A549 (cell line): ENCODE results near the gene AJAP1.

Experiments
- EP300 ChIP-seq, 2 experiments: fragments of >200 bp; sonication (Bioruptor Twin); formaldehyde crosslinking; IDR thresholded peaks; 2 replicates in 1 of 2; 3 replicates in 1 of 2; pipeline ENCODE4 v1.6.1; 2016 to 2017
- FOXS1 ChIP-seq: fragments of 250-450 bp; sonication (Bioruptor Pico); IDR thresholded peaks from 2 replicates; pipeline ENCODE4 v1.5.0; 2020; ENCODE audit warnings: mild to moderate bottlenecking, moderate library complexity
- GATA3 ChIP-seq: IDR thresholded peaks from 2 replicates; pipeline ENCODE4 v1.6.1; 2012; ENCODE audit warnings: borderline replicate concordance
- HOXA7 ChIP-seq: fragments of 250-450 bp; sonication (Bioruptor Pico); IDR thresholded peaks from 2 replicates; pipeline ENCODE4 v1.5.0; 2020; ENCODE audit warnings: mild to moderate bottlenecking, moderate library complexity
- JUN ChIP-seq, 2 experiments: fragments of >200 bp; sonication (Bioruptor Twin); formaldehyde crosslinking; IDR thresholded peaks; 2 replicates in 1 of 2; 3 replicates in 1 of 2; pipeline ENCODE4 v1.6.1; 2016 to 2017
- MAX ChIP-seq: IDR thresholded peaks from 2 replicates; pipeline ENCODE4 v1.6.1; 2012
- MYC ChIP-seq: IDR thresholded peaks from 2 replicates; pipeline ENCODE4 v1.6.1; 2012; ENCODE audit warnings: mild to moderate bottlenecking, inconsistent platforms, low read length, improper control_type of control experiment, borderline replicate concordance
- NFE2L2 ChIP-seq: fragments of 150-350 bp; conservative IDR thresholded peaks from 2 replicates; pipeline ENCODE4 v1.6.1; 2014; ENCODE audit warnings: low read length
- POLR2A ChIP-seq: IDR thresholded peaks from 2 replicates; pipeline ENCODE4 v1.6.1; 2012; ENCODE audit warnings: mild to moderate bottlenecking, low read length
- RAD21 ChIP-seq, 2 experiments: fragments of >200 bp in 1 of 2; sonication (Bioruptor Twin) in 1 of 2; formaldehyde crosslinking in 1 of 2; IDR thresholded peaks in 1 of 2; conservative IDR thresholded peaks in 1 of 2; 2 replicates in 1 of 2; 3 replicates in 1 of 2; pipeline ENCODE4 v1.6.1; 2012 to 2018; ENCODE audit warnings: inconsistent platforms in 1 of 2
- RFX5 ChIP-seq: fragments of 450-650 bp; IDR thresholded peaks from 2 replicates; pipeline ENCODE4 v1.7.1; 2014; ENCODE audit warnings: antibody characterized with exemption, mild to moderate bottlenecking, moderate library complexity
- TP53 ChIP-seq: fragments of 250-450 bp; sonication (Bioruptor Pico); IDR thresholded peaks from 2 replicates; pipeline ENCODE4 v1.5.0; 2021; ENCODE audit warnings: mild to moderate bottlenecking, moderate library complexity
- TF ChIP-seq, protein P1 (sequence below): fragments of >200 bp; sonication (Bioruptor Twin); formaldehyde crosslinking; IDR thresholded peaks from 3 replicates; pipeline ENCODE4 v1.5.1; 2016
- TF ChIP-seq, protein P2 (sequence below): fragments of >200 bp; sonication (Bioruptor Twin); formaldehyde crosslinking; IDR thresholded peaks from 2 replicates; pipeline ENCODE4 v1.6.1; 2016

- TF ChIP-seq, protein P1, sequence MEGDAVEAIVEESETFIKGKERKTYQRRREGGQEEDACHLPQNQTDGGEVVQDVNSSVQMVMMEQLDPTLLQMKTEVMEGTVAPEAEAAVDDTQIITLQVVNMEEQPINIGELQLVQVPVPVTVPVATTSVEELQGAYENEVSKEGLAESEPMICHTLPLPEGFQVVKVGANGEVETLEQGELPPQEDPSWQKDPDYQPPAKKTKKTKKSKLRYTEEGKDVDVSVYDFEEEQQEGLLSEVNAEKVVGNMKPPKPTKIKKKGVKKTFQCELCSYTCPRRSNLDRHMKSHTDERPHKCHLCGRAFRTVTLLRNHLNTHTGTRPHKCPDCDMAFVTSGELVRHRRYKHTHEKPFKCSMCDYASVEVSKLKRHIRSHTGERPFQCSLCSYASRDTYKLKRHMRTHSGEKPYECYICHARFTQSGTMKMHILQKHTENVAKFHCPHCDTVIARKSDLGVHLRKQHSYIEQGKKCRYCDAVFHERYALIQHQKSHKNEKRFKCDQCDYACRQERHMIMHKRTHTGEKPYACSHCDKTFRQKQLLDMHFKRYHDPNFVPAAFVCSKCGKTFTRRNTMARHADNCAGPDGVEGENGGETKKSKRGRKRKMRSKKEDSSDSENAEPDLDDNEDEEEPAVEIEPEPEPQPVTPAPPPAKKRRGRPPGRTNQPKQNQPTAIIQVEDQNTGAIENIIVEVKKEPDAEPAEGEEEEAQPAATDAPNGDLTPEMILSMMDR = no peak
- no peak for TF ChIP-seq MAX
- TF ChIP-seq MYC = no peak
- TF ChIP-seq, protein P2, sequence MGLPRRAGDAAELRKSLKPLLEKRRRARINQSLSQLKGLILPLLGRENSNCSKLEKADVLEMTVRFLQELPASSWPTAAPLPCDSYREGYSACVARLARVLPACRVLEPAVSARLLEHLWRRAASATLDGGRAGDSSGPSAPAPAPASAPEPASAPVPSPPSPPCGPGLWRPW = no peak
- TF ChIP-seq NFE2L2 = no peak
- TF ChIP-seq GATA3 = no peak
- TF ChIP-seq POLR2A = no peak
- no peak for TF ChIP-seq TP53 (CRISPR knock-in tag)
- TF ChIP-seq JUN (IDR thresholded peaks at IDR 0.05) = no peak
- no peak for TF ChIP-seq RFX5
- TF ChIP-seq EP300 (IDR thresholded peaks at IDR 0.05) = no peak
- no peak for TF ChIP-seq RAD21 (conservative IDR thresholded peaks at IDR 0.05 in 1 of 2, IDR thresholded peaks at IDR 0.05 in 1 of 2)
- TF ChIP-seq FOXS1 = no peak
- no peak for TF ChIP-seq HOXA7 (CRISPR knock-in tag)
Measured at GRCh38 chr1:4734219-4734618, 79.8 kb downstream of the AJAP1 start.
